Smooth muscle cell of trachea (primary cell): ENCODE results near the gene ZSCAN32. TPM values are rescaled to one million over a fixed set of nuclear protein-coding genes. Genes with fewer than 3 reads are reported as not detected.

Experiments used
- total RNA-seq: library from RNA; depleted of rRNA; stranded (reverse); fragments of >200 nt; gene quantifications from 2 replicates; pipeline ENCODE4 v1.2.1, GENCODE V29; 2014

The ZSCAN32 gene
- total RNA-seq: 12.2 and 14.1 TPM in 2 replicates

DNA sequence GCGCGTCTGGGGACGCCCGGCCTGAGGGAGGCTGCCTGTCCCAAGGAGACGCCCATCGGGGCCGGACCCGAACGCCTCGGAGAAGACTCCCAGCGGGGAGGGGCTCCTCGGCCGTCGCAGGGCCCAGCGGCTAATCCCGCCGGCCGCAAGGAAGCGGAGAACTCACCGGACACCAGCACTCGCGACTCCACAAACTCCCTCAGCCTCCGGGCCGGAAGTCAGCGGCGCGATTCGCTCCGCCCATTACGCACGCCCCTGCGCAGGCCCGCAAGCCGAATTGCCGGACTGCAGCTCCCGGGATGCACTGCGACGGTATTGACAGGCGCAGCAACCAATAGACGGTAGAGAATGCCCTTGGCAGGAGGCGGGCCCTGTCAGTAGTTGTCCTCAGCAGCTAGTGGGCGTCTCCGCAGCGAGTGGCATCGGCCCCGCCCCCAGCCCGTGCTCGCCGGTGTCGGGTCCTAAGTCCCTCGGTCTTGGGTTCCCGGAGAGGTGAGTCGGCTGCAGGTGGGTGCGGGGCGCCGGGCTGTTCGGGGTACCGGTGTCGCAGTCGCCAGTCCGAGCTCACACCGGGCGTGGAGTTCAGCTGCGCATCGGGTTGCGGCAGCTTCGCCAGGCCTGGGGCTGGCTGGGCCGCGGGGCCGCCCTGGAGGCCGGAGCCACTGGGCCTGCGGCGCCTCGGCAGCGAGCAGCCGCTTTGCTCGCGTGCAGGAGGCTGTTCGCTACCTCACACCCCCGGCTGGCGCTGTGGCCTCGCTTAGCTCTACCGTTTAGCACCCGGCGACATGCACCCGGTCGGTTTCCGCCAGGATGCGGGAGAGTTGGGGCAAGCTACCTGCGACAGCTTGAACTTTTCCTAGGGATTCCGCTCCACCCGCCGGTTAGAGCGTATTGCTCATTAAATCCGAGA, at the start of gene ZSCAN32, which contains the start of gene ZNF174:
ZSCAN32 (minus strand) TSS at position 226 of the 910 bp plus-strand sequence. CDS start 3,447 bp downstream, outside the sequence.
ZNF174 (plus strand) TSS at position 437 of the 910 bp plus-strand sequence. CDS start 790 bp downstream, outside the sequence.

DNA sequence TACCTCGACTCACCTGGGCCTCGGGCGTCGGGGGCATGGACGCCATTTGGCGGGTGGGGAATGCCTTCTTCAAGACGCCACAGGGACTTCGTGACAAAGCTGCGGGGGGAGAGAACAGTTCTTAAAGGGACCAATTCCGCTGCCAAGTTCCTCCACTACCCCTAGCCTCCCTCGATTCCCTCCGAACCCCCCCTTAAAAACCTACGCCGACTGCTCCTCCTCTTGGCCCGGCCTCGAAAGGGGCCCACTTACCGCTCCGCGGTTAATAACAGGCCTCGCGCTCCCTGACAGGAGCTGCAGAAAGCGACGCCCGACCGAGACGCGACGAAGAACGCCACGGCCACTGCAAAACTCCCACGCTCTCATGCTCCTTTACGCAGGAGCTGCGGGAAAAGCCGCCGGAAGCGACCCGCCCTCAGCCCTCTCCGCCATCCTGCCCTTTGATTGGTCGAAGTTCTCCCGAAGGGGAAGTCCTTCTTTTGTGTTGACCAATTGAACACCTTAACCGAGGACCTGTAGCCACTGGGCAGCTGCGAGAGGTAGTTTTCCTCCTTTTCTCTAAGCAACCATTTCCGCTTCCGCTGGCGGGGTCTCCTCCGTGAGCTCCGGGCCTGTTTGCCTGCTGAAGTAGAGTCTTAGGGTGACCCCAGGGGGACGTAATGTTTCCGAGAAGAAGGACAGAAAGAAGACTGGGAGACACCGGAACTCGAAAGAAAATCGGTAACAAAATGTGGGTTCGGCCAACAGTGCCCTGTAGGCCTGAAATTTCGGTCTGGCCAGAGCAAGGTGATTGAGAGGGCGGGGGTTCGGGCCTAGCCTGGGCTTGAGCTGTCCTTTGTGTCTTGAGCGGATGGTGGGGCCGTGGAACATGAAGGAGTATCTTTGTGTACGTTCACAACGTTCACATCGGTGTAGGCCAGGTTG, 42.6 kb upstream of the ZSCAN32 start, which contains the start of the genes NAA60 and ZNF597:
NAA60 (plus strand) TSS at position 573 of the 924 bp plus-strand sequence. CDS start 32,548 bp downstream, outside the sequence.
ZNF597 (minus strand) TSS at position 397 of the 924 bp plus-strand sequence; CDS start at position 46, 351 bp downstream.

DNA sequence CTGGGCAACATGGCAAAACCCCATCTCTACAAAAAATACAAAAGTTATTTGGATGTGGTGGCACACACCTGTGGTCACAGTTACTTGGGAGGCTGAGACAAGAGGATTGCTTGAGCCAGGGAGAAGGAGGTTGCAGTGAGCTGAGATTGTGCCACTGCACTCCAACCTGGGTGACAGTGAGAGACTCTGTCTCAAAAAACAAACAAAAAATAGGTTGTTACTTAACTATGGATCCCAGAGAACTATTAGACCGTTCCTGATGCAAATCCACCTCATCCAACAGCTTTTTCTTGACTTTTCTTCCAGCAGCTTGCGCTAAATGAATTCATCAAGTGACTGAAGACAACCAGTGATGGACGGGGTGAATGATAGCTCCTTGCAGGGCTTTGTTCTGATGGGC, 45.2 kb downstream of the ZSCAN32 start, which contains the start of gene OR2C1:
OR2C1 (plus strand) TSS at position 301 of the 400 bp plus-strand sequence; CDS start at position 353, 52 bp downstream.

Other genes starting within 250 kb of the ZSCAN32 start
- gene OR1F1, start 212.8 kb downstream of the ZSCAN32 start, total RNA-seq: not detected in 2 replicates
- 8.6 and 9.6 TPM in 2 replicates for gene ZNF200, start 165.8 kb downstream of the ZSCAN32 start, total RNA-seq
- gene MEFV, start 144.4 kb downstream of the ZSCAN32 start, total RNA-seq: under 0.01 and 0.15 TPM in 2 replicates
- gene ZNF263, start 117.5 kb downstream of the ZSCAN32 start, total RNA-seq: 49.9 and 53.9 TPM in 2 replicates
- gene TIGD7, start 95.6 kb downstream of the ZSCAN32 start, total RNA-seq: 4.2 and 6.0 TPM in 2 replicates
- 20.2 and 26.6 TPM in 2 replicates for gene ZNF75A, start 95.5 kb downstream of the ZSCAN32 start, total RNA-seq
- gene OR2C1, start 45.1 kb downstream of the ZSCAN32 start, total RNA-seq: 0.83 TPM in 1 of 2 replicates, not detected in the other
- gene ZNF174, start 211 bp upstream of the ZSCAN32 start, total RNA-seq: 7.6 and 11.2 TPM in 2 replicates
- 1.3 and 2.0 TPM in 2 replicates for gene ZNF597, start 42.5 kb upstream of the ZSCAN32 start, total RNA-seq
- 15.3 and 23.0 TPM in 2 replicates for gene NAA60, start 42.7 kb upstream of the ZSCAN32 start, total RNA-seq
- not detected in 2 replicates for gene C16orf90, start 94.5 kb upstream of the ZSCAN32 start, total RNA-seq
- gene CLUAP1, start 100.0 kb upstream of the ZSCAN32 start, total RNA-seq: 22.7 and 24.0 TPM in 2 replicates
- 0.15 and 0.17 TPM in 2 replicates for gene NLRC3, start 176.4 kb upstream of the ZSCAN32 start, total RNA-seq
- 5.8 and 6.7 TPM in 2 replicates for gene SLX4, start 210.6 kb upstream of the ZSCAN32 start, total RNA-seq